HepG2 (cell line): ENCODE data around the gene TBC1D4. TPM values are rescaled to one million over a fixed set of nuclear protein-coding genes. Genes with fewer than 3 reads are reported as not detected.

Source experiments
- ATAC-seq: fragments of 200-7000 bp; cut with Tn5 transposase; 3 replicates; pipeline ENCODE4 v1.9.1; 2020; ENCODE audit warnings: mild to moderate bottlenecking, moderate library complexity
- BruUV-seq: library from RNA; stranded (reverse); fragments of 400-500 nt; replicated peaks from 2 replicates; lab custom pipeline; 2021; lab: Mats Ljungman, UMichigan
- CTCF ChIA-PET: fragments of 300-600 bp; formaldehyde crosslinking; extraction: SDS; loops from one replicate; lab custom pipeline; 2021; ENCODE audit warnings: low total read pairs, inconsistent platforms, low intra/inter-chr PET ratio; lab: Yijun Ruan, JAX
- POLR2A ChIA-PET: fragments of 350-600 bp; sonication (Branson Sonifier 250); formaldehyde crosslinking; loops from one replicate; lab custom pipeline; 2020; ENCODE audit warnings: antibody characterized with exemption, inconsistent platforms; lab: Yijun Ruan, JAX
- DNase-seq: peaks from one replicate; pipeline ENCODE4 v3.0.0-alpha.2; 2015; ENCODE audit warnings: low spot score
- FAIRE-seq: peaks from 3 replicates; lab custom pipeline; 2011; peaks lifted over from hg19 to GRCh38; lab: Jason Lieb, UNC
- H2AFZ ChIP-seq: one replicate; pipeline ENCODE4 v1.6.1; 2011; ENCODE audit warnings: low read length, inconsistent platforms
- H3K27ac ChIP-seq: fragments of 300-600 bp; 3 replicates; pipeline ENCODE4 v1.8.0; 2011; ENCODE audit warnings: mixed run types, mild to moderate bottlenecking, mixed read lengths, low read length, inconsistent platforms; ENCODE audit not compliant: insufficient read depth; ENCODE audit errors: extremely low read length
- H3K27me3 ChIP-seq, 2 experiments: fragments of 200-600 bp in 1 of 2; 2 replicates in 1 of 2; 3 replicates in 1 of 2; pipeline versions ENCODE4 v1.6.0 to v1.8.0; 2011; ENCODE audit warnings: low read length in 2 of 2, mild to moderate bottlenecking in 2 of 2, moderate library complexity in 2 of 2, inconsistent platforms in 1 of 2; ENCODE audit not compliant: insufficient read depth in 2 of 2, control insufficient read depth in 1 of 2
- H3K36me3 ChIP-seq, 2 experiments: fragments of 200-600 bp in 1 of 2; replicated peaks in 1 of 2; 2 replicates in 1 of 2; 3 replicates in 1 of 2; pipeline versions ENCODE4 v1.5.1 to v1.8.0; 2011; ENCODE audit warnings: low read length in 2 of 2, inconsistent platforms in 1 of 2; ENCODE audit not compliant: insufficient read depth in 2 of 2, control insufficient read depth in 1 of 2
- H3K4me1 ChIP-seq: 2 replicates; pipeline ENCODE4 v1.5.1; 2012; ENCODE audit warnings: low read length, inconsistent platforms; ENCODE audit not compliant: insufficient read depth
- H3K4me2 ChIP-seq: 2 replicates; pipeline ENCODE4 v1.6.0; 2011; ENCODE audit warnings: low read depth, low read length, inconsistent platforms
- H3K4me3 ChIP-seq, 3 experiments: fragments of 200-600 bp in 1 of 3; sonication (generic), shearing (Covaris generic) in 1 of 3; replicated peaks in 1 of 3; 2 replicates each; pipeline ENCODE4 v1.5.1; 2011 to 2016; ENCODE audit warnings: low read length in 3 of 3, inconsistent platforms in 2 of 3, low read depth in 2 of 3, mild to moderate bottlenecking in 2 of 3, control low read depth in 1 of 3, mixed read lengths in 1 of 3; ENCODE audit not compliant: insufficient read depth in 1 of 3
- H3K79me2 ChIP-seq: one replicate; pipeline ENCODE4 v1.6.1; 2011; ENCODE audit warnings: low read length, inconsistent platforms; ENCODE audit not compliant: insufficient read depth
- H3K9ac ChIP-seq: 2 replicates; pipeline ENCODE4 v1.6.0; 2011; ENCODE audit warnings: mild to moderate bottlenecking, low read depth, low read length, inconsistent platforms; ENCODE audit not compliant: insufficient read depth
- H3K9me3 ChIP-seq: 2 replicates; pipeline ENCODE4 v1.5.1; 2012; ENCODE audit warnings: mild to moderate bottlenecking, low read length
- H4K20me1 ChIP-seq: 2 replicates; pipeline ENCODE4 v1.6.0; 2011; ENCODE audit warnings: inconsistent platforms, mild to moderate bottlenecking, low read length, moderate library complexity; ENCODE audit not compliant: insufficient read depth
- CENPX ChIP-seq: sonication (generic); formaldehyde crosslinking; IDR thresholded peaks from 2 replicates; pipeline ENCODE4 v1.9.0; 2021; ENCODE audit warnings: mild to moderate bottlenecking, missing genetic modification reagents, moderate library complexity
- GLI4 ChIP-seq: sonication (generic); formaldehyde crosslinking; IDR thresholded peaks from 2 replicates; pipeline ENCODE4 v1.5.1; 2020; ENCODE audit warnings: missing genetic modification reagents, mild to moderate bottlenecking, moderate library complexity, borderline replicate concordance
- NFE2L1 ChIP-seq: sonication (generic); formaldehyde crosslinking; IDR thresholded peaks from 2 replicates; pipeline ENCODE4 v1.4.0; 2020; ENCODE audit warnings: missing genetic modification reagents, mild to moderate bottlenecking, borderline replicate concordance
- SALL1 ChIP-seq: sonication (generic); formaldehyde crosslinking; IDR thresholded peaks from 2 replicates; pipeline ENCODE4 v1.8.0; 2022; ENCODE audit warnings: mild to moderate bottlenecking, missing genetic modification reagents
- SRSF1 ChIP-seq: fragments of 200-400 bp; formaldehyde crosslinking; optimal IDR thresholded peaks from 2 replicates; pipeline ENCODE3; 2017; ENCODE audit warnings: mild to moderate bottlenecking, low read depth, low read length, moderate library complexity
- TEAD3 ChIP-seq: optimal IDR thresholded peaks from 2 replicates; pipeline ENCODE3; 2016; ENCODE audit warnings: borderline replicate concordance
- WGBS: methylation state at CpG from one replicate; pipeline ENCODE4 v1.1.6; 2017; ENCODE audit warnings: low lambda C conversion rate; 5-methylcytosine and 5-hydroxymethylcytosine counted together
- in situ Hi-C: cut with HindIII; loops from 2 replicates; pipeline ENCODE4 v1.10.0; 2017; ENCODE audit warnings: low pct_unique_long_range_greater_than_20kb; ENCODE audit not compliant: extremely low pct_ligation_motif_present
- intact Hi-C: fragments of 100-400 bp; cut with micrococcal nuclease; formaldehyde crosslinking; loops from one replicate; pipeline ENCODE4 v1.10.0; 2022; ENCODE audit not compliant: unreplicated experiment
- polyA plus RNA-seq, 8 experiments: library from polyadenylated mRNA; depleted of rRNA in 3 of 8; stranded (reverse) in 7 of 8; unstranded in 1 of 8; fragments of >200 nt; fragmentation: Illumina TruSeq in 4 of 8; extraction: Trizol in 4 of 8; gene quantifications; 2 replicates each; pipeline versions ENCODE4 v1.2.1 to v1.2.3, GENCODE V29; 2011 to 2016; ENCODE audit warnings: low read depth in 4 of 8, missing spikeins in 1 of 8, mixed read lengths in 1 of 8; ENCODE audit not compliant: insufficient read depth in 1 of 8
- total RNA-seq, 5 experiments: library from RNA; depleted of rRNA; stranded (reverse); fragments of >200 nt; fragmentation: Illumina TruSeq; extraction: Trizol; gene quantifications; 2 replicates each; pipeline ENCODE4 v1.2.3, GENCODE V29; 2016; ENCODE audit warnings: low read depth in 1 of 5
- TF ChIP-seq, protein P1 (sequence below): sonication (generic); formaldehyde crosslinking; IDR thresholded peaks from 2 replicates; pipeline ENCODE4 v1.4.0; 2020; ENCODE audit warnings: low read depth, mild to moderate bottlenecking, missing genetic modification reagents

TBC1D4 gene
- total and polyA plus RNA-seq, 2 of the 13 experiments (the other 11 are each of a cell fraction or from before 2014, with no cell fraction given): 35.9 to 64.4 TPM

DNA sequence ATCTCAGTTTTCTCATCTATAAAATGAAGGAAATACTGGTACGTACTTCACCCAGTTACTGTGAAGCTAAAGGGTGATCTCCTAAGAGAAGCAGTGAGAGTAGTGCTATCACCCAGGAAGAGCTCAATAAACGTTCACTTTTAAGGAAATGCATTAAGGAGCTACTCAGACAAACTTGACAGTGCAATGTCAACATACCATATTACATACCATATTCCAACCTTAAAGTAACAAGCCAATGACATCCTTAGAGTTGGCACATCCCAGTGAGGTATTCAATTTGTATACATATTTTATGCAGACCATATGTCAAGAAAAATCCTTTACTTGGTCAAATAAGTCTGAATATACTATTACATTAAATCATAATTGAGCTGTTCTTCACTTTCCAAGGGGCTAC lies 7.0 kb downstream of the TBC1D4 start (continued):
- TF ChIP-seq TEAD3 (no peak), SRSF1 (no peak), GLI4 (CRISPR knock-in tag) (no peak), SALL1 (CRISPR knock-in tag) (no peak), NFE2L1 (no peak)
- TF ChIP-seq, all 625 proteins: peak for 0

DNA sequence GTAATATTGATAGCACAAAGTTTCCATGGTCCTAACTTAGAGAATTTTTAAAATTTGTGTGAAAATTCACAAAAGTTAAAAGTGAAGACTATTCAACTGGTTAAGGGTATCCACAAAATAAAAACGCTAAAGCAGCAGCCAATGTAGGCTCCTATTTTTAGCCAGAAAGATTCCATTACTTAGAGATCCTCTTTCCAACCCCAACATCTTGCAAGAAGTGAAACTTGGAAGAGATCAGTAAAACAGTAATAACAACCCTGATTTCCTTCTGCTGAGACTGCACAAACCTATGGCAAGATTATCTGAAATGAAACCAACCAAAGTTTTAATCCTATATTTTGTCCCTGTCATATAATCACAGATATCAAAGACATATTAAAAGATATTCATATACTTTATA lies 8.5 kb downstream of the TBC1D4 start:
- Histone ChIP-seq H3K4me3 (no peak overlapping the region), H4K20me1 (peaks cover 47% of the 10 kb centered on the region), H3K9me3 (no peaks in the 10 kb centered on the region), H3K9ac (no peak overlapping the region), H3K27me3 (no peaks in the 10 kb centered on the region; a peak in 1 of 5 replicates), H3K79me2 (peaks cover 97% of the 10 kb centered on the region), H3K4me1 (peaks cover 62% of the 10 kb centered on the region), H3K4me2 (no peak overlapping the region; the same call in 1 of the 2 replicates), H2AFZ (no peak overlapping the region), H3K27ac (no peak overlapping the region), H3K36me3 (peaks cover 0 to 1% of the 10 kb centered on the region in 2 experiments; a peak in 3 of 5 replicates)
- in situ Hi-C loops (no loop called here), intact Hi-C loops (no loop called here)
- POLR2A ChIA-PET: interaction anchor here (1.8 kb wide), 1 partner anchor 15 kb away, joined by 5 read pairs; no protein-coding TSS in a partner anchor
- CTCF ChIA-PET: no interaction called here
- TF ChIP-seq, protein P1, sequence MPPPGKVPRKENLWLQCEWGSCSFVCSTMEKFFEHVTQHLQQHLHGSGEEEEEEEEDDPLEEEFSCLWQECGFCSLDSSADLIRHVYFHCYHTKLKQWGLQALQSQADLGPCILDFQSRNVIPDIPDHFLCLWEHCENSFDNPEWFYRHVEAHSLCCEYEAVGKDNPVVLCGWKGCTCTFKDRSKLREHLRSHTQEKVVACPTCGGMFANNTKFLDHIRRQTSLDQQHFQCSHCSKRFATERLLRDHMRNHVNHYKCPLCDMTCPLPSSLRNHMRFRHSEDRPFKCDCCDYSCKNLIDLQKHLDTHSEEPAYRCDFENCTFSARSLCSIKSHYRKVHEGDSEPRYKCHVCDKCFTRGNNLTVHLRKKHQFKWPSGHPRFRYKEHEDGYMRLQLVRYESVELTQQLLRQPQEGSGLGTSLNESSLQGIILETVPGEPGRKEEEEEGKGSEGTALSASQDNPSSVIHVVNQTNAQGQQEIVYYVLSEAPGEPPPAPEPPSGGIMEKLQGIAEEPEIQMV (CRISPR knock-in tag): no peak
- no peak for TF ChIP-seq CENPX
- WGBS: 81% methylated on average over 1 of the region's 1 CpG
- DNase-seq (no peak), FAIRE-seq (no peak), ATAC-seq (no peak)
- no TSS peak for BruUV-seq
